GM18873 (cell line): ENCODE measurements around the gene HAVCR1.
"Not testable (repeated sequence)": the region's sequence is repeated elsewhere in the genome, so short reads cannot be mapped to it uniquely, and the experiment has no call there.

ENCODE experiments used
- ATAC-seq: cut with Tn5 transposase; IDR thresholded peaks from one replicate; pipeline ENCODE4 v1.9.1; 2021; ENCODE audit warnings: mild to moderate bottlenecking, moderate library complexity, moderate number of reproducible peaks; ENCODE audit not compliant: unreplicated experiment, low FRiP score

HAVCR1 gene

DNA sequence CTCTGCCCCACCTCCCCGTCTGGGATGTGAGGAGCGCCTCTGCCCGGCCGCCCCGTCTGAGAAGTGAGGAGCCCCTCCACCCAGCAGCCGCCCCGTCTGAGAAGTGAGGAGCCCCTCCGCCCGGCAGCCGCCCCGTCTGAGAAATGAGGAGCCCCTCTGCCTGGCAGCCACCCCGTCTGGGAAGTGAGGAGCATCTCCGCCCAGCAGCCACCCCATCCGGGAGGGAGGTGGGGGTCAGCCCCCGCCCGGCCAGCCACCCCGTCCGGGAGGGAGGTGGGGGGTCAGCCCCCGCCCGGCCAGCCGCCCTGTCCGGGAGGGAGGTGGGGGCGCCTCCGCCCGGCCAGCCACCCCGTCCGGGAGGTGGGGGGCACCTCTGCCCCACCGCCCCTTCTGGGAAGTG is 44.8 kb downstream of the HAVCR1 start:
- ATAC-seq, result not testable (repeated sequence)

DNA sequence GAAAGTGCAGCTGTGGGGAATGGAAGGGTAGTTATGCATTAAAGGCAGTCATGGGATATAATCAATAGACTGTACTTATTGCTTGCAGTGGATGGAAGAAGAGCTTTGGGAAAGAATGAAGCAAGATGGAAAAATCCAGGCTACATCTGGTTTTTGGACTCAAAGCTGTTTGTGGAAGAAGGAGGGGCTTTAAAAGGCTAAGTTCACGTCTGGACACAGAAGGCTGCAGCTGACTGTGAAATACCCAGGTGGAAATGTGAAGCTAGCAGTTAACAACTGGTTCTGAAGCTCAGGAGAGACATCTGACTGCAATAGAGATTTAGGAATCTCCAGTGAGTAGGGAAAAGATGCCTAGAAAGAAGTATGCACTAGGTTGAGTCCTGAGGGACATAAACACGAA is 52.7 kb downstream of the HAVCR1 start:
- ATAC-seq, result no peak

DNA sequence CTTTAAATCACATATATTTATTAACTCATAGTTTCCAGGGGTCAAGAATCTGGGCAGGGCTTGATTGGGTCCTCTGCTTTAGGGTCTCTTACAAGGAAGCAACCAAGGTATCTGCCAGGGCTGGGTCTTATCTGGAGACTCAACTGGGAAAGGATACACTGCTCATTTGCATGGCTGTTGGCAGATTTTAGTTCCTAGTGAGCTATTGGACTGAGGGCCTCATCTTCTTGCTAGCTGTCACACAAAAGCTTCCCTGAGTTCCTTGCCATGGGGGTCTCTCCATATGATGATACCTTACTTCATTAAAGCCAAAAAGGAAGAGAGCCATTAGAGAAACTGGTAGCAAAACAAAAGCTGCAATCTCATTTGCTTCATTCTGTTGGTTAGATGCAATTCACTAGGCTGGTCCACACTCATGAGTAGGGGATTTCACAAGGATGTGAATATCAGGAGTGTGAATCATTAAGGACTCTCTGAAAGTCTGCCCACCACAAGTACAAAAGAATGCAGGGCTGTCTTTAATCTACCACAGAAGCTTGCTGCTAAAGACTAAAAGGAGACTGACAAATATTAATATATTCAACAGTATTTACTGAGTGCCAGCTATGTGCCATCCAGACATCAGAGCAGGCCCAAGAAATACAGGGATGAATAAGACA is 53.9 kb downstream of the HAVCR1 start:
- peak; percentile 55 for ATAC-seq

DNA sequence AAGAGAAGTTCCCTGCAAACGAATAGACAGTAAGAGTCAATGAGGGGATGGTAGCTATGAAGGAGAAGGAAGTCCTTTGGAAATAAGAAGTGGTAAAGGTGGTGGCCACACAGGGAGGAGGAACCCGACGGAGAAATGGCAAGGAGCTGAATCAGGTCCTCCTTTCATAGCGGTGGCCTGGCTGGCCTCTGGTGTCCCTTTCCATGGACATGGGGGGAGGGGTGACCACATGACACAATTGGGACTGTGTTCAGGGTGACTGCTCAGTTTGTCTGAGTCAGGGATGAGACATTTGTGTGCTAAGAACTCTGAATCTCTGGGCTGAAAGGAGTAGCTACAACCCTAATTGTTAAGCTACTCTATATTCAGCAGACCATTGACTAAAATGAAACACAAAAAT is 67.2 kb downstream of the HAVCR1 start:
- no peak for ATAC-seq

DNA sequence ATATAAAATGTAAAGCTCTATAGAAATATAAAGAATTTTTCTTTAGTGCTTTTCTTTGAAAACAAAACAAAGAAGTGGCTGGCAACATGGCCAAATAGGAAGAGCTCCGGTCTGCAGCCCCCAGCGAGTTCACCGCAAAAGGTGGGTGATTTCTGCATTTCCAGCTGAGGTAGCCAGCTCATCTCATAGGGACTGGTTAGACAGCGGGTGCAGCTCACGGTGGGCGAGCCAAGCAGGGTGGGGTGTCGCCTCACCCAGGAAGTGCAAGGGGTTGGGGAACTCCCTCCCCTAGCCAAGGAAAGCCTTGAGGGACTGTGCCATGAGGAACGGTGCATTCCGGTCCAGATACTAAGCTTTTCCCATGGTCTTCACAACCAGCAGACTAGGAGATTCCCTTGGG is 74.9 kb downstream of the HAVCR1 start:
- no peak for ATAC-seq

DNA sequence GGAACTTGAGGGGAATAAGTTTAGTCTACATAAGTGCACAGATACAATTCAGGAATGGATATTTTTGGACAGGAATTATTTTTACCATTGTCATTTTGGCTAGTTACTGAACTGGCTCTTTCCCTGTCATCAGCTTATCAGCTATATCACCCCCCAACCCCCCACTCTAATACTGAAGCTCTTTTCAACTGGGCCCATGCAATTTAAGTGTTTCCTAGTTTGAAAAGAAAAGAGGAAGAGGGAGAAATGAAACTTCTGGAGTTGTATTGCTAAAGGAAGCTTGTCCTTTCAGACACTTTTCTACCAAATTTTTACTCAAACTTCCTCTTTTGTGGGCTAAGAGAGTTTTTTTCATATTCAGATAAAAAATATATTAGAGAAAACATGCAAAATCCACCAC is 77.4 kb downstream of the HAVCR1 start:
- ATAC-seq, result no peak
